ENCODE data around the gene NPPB.
A peak's percentile ranks its signal among the peaks of the same experiment; 100 is the strongest.

Gene NPPB

DNA sequence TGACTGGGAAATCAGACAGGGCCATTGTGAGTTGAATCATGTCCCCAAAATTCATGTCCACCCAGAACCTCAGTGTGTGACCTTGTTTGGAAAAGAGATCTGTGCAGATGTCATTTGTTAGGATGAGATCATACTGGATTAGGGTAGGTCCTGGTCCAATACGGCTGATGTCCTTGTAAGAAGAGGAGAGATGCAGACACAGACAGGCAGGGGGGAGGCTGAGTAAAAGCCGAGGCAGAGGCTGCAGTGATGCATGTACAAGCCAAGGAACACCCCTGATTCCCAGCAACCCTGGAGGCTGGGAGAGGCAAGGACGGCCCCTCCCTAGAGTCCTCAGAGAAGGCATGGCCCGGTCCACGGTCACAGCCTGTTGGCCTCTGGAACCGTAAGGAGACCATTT lies 15.9 kb upstream of the NPPB start:
- DNase-seq = no peak
- TF ChIP-seq, protein P1, sequence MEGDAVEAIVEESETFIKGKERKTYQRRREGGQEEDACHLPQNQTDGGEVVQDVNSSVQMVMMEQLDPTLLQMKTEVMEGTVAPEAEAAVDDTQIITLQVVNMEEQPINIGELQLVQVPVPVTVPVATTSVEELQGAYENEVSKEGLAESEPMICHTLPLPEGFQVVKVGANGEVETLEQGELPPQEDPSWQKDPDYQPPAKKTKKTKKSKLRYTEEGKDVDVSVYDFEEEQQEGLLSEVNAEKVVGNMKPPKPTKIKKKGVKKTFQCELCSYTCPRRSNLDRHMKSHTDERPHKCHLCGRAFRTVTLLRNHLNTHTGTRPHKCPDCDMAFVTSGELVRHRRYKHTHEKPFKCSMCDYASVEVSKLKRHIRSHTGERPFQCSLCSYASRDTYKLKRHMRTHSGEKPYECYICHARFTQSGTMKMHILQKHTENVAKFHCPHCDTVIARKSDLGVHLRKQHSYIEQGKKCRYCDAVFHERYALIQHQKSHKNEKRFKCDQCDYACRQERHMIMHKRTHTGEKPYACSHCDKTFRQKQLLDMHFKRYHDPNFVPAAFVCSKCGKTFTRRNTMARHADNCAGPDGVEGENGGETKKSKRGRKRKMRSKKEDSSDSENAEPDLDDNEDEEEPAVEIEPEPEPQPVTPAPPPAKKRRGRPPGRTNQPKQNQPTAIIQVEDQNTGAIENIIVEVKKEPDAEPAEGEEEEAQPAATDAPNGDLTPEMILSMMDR (IDR thresholded peaks at IDR 0.05; ENCODE audit: low read depth, low read length) = no peak
- Histone ChIP-seq H3K27me3 (ENCODE audit: insufficient read depth, low read depth, severe bottlenecking) (no peaks in the 10 kb centered on the region), H3K4me3 (ENCODE audit: low read depth, low read length) (no peak overlapping the region), H3K36me3 (no peaks in the 10 kb centered on the region), H3K9me3 (ENCODE audit: severe bottlenecking) (no peaks in the 10 kb centered on the region), H3K27ac (no peak overlapping the region)

DNA sequence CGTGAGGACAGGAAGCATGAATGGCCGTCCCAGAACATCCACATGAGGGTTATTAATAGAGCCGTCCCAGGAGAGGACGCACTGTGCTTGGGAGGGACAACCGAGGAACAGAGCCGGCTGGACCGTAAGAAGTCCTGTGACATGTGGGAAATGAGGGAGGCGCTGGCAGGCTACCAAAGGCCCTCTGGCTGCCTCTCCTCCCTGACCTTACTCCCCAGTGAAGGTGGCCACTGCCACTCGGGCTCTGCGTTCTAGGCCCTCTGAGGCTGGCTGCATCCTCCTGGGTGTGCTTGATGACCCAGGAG lies 15.5 kb upstream of the NPPB start:
- Histone ChIP-seq H3K9me3 (ENCODE audit: severe bottlenecking) (no peaks in the 10 kb centered on the region), H3K36me3 (no peaks in the 10 kb centered on the region), H3K4me3 (ENCODE audit: low read depth, low read length) (no peak overlapping the region), H3K27ac (no peak overlapping the region), H3K27me3 (ENCODE audit: insufficient read depth, low read depth, severe bottlenecking) (no peaks in the 10 kb centered on the region)
- TF ChIP-seq, protein P1 (IDR thresholded peaks at IDR 0.05; ENCODE audit: low read depth, low read length) = no peak
- no peak for DNase-seq

DNA sequence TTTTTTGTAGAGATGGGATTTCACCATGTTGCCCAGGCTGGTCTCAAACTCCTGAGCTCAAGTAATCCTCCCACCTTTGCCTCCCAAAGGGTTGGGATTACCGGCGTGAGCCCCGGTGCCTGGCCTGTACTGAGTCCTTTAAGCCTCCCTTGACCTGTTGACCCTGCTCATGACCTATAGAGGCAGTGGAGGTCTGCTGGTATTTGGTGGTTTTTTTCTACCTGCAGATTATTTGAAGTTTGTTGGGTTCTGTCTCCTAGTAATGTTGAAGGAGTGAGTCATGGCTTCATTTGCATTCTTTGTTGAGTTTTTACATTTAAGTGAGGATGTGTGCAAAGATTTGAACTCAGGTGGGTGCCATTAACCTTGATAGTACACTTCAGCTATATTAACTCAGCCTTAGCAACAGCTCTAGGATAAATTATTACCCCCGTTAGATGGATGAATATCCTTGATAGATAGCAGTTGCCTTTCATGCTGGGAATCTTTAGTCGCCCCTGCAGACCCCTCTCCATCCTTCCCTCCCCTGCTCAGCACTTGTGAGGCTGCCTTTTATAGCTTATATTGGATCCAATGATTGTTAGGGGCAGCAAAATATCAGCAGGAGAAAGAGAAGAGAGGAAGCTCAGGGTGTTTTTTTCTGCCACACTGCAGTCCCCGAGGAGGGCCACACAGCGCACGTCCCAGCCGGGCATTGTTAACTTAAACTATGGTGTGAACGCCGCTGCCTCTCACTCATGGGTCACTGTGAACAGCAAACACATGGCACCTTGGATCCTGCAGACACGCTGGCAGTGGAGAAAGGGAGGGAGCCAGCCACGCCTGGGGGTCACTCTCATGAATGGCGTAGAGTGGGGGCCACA lies 14.9 kb upstream of the NPPB start:
- TF ChIP-seq, protein P1 (IDR thresholded peaks at IDR 0.05; ENCODE audit: low read depth, low read length) = no peak
- peak; percentile 40 for DNase-seq
- no peaks in the 10 kb centered on the region for H3K27me3 ChIP-seq (ENCODE audit: insufficient read depth, low read depth, severe bottlenecking)
- H3K9me3 ChIP-seq (ENCODE audit: severe bottlenecking) = no peaks in the 10 kb centered on the region
- no peak overlapping the region for H3K4me3 ChIP-seq (ENCODE audit: low read depth, low read length)
- no peaks in the 10 kb centered on the region for H3K36me3 ChIP-seq
- no peak overlapping the region for H3K27ac ChIP-seq

DNA sequence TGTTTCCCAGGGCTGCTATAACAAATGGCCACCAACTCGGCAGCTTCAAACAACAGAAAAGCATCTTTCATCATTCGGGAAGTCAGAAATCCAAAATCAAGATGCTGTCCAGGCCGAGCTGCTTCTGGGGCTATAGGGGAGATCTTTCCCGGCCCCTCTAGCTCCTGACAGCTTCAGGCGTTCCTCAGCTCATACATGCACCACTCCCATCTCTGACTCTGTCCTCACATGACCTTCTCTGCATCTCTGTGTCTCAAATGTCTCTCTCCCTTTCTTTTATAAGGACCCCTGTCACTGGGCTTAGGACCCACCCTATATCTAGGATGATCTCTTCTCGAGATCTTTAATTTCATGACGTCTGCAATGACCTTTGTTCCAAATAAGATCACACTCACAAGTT lies 13.8 kb upstream of the NPPB start:
- H3K36me3 ChIP-seq = no peaks in the 10 kb centered on the region
- no peak overlapping the region for H3K4me3 ChIP-seq (ENCODE audit: low read depth, low read length)
- no peak overlapping the region for H3K27ac ChIP-seq
- no peaks in the 10 kb centered on the region for H3K27me3 ChIP-seq (ENCODE audit: insufficient read depth, low read depth, severe bottlenecking)
- H3K9me3 ChIP-seq (ENCODE audit: severe bottlenecking) = no peaks in the 10 kb centered on the region
- TF ChIP-seq, protein P1 (IDR thresholded peaks at IDR 0.05; ENCODE audit: low read depth, low read length) = no peak
- DNase-seq = no peak

DNA sequence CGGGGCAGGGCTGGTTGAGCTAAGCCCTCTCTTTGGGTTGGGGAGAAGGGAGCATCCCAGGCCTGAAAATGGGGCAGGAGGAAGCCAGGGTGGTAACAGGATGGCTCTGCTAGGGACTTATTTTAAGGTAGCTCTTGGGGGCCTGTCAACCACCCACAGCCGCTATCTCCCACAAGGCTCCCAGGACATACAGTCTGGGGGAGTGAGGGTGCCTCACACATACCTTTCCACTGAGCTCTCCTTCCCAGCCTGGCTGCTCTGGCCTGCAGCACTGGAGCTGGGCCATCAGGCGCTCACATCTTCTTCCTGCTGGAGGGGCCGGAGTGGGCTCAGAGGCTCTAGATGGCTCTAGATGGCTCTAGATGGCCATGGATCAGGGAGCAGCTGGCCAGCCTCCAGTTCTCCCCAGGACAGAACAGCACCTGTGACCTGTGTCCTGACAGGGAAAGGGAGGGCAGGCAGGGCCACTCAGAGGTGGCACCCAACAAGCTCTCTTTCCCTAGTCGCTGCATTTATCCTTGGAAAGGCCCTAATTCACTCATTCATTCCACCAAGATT lies 11.0 kb upstream of the NPPB start:
- H3K27ac ChIP-seq = no peak overlapping the region
- TF ChIP-seq, protein P1 (IDR thresholded peaks at IDR 0.05; ENCODE audit: low read depth, low read length) = no peak
- H3K27me3 ChIP-seq (ENCODE audit: insufficient read depth, low read depth, severe bottlenecking) = no peaks in the 10 kb centered on the region
- DNase-seq = no peak
- H3K36me3 ChIP-seq = no peaks in the 10 kb centered on the region
- H3K4me3 ChIP-seq (ENCODE audit: low read depth, low read length) = no peak overlapping the region
- no peaks in the 10 kb centered on the region for H3K9me3 ChIP-seq (ENCODE audit: severe bottlenecking)

All from WERI-Rb-1 (cell line).